Upper lobe of left lung (tissue), 4 donors: Measurements from ENCODE around the gene PSD2.

Experiments
- EP300 ChIP-seq, 4 donors: sonication (generic); formaldehyde crosslinking; IDR thresholded peaks; one replicate each; pipeline ENCODE4 v1.5.1; 2017; ENCODE audit warnings: antibody characterized with exemption in 4 of 4, control low read depth in 2 of 4
- POLR2A ChIP-seq, 4 donors: fragments of 450-650 bp; IDR thresholded peaks; one replicate each; pipeline ENCODE4 v1.5.1; 2016 to 2017; ENCODE audit warnings: antibody characterized with exemption in 4 of 4, mild to moderate bottlenecking in 2 of 4
- TF ChIP-seq, protein P1 (sequence below), 6 experiments: fragments of 450-650 bp in 4 of 6; fragments of 200-600 bp in 2 of 6; sonication (generic) in 2 of 6; IDR thresholded peaks; one replicate each; pipeline ENCODE4 v1.5.1; 2016 to 2019; ENCODE audit warnings: antibody characterized with exemption in 6 of 6

DNA sequence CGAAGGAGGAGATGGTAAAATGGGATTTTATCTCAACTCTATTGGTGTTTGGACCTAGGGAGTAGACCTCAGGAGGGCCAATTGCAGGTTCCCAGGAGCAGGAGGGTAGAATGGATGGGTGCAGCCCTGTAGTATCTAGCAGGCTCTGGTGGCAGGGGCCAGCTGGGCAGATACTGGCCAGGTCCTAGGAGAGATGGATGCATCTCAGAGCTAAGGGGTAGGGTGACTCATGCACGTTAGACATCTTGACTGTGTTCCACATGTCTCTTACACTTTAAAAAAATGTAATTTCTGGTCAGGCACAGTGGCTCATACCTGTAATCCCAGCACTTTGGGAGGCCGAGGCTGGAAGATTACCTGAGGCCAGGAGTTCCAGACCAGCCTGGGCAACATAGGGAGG lies 22.4 kb downstream of the PSD2 start:
- no peak for TF ChIP-seq EP300 (IDR thresholded peaks at IDR 0.05)
- TF ChIP-seq, protein P1, sequence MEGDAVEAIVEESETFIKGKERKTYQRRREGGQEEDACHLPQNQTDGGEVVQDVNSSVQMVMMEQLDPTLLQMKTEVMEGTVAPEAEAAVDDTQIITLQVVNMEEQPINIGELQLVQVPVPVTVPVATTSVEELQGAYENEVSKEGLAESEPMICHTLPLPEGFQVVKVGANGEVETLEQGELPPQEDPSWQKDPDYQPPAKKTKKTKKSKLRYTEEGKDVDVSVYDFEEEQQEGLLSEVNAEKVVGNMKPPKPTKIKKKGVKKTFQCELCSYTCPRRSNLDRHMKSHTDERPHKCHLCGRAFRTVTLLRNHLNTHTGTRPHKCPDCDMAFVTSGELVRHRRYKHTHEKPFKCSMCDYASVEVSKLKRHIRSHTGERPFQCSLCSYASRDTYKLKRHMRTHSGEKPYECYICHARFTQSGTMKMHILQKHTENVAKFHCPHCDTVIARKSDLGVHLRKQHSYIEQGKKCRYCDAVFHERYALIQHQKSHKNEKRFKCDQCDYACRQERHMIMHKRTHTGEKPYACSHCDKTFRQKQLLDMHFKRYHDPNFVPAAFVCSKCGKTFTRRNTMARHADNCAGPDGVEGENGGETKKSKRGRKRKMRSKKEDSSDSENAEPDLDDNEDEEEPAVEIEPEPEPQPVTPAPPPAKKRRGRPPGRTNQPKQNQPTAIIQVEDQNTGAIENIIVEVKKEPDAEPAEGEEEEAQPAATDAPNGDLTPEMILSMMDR (IDR thresholded peaks at IDR 0.05), result no peak
- TF ChIP-seq POLR2A (IDR thresholded peaks at IDR 0.05), result no peak
